ENCODE data around the gene AGBL1.

- TF ChIP-seq POLR2A (IDR thresholded peaks at IDR 0.05; ENCODE audit: low read depth, low read length), result no peak
- TF ChIP-seq POLR2AphosphoS5 (IDR thresholded peaks at IDR 0.05; ENCODE audit: low read depth, low read length), result no peak
- no peak for TF ChIP-seq TAF1 (IDR thresholded peaks at IDR 0.05; ENCODE audit: borderline replicate concordance, low read depth, low read length)
These were observed 426.3 kb downstream of the AGBL1 start for GRCh38 chr15:86505951-86506350.

Measured in GM12892 (cell line).